HG03432 (cell line): ENCODE measurements around the gene CD209.
"Not testable (repeated sequence)": the region's sequence is repeated elsewhere in the genome, so short reads cannot be mapped to it uniquely, and the experiment has no call there.

Source experiments
- ATAC-seq: cut with Tn5 transposase; IDR thresholded peaks from one replicate; pipeline ENCODE4 v1.9.1; 2021; ENCODE audit warnings: mild to moderate bottlenecking, moderate library complexity; ENCODE audit not compliant: unreplicated experiment

The CD209 gene

GRCh38 chr19:7769171-7769570, 21.8 kb upstream of the CD209 start:
- no peak for ATAC-seq

GRCh38 chr19:7767487-7767886, 20.2 kb upstream of the CD209 start:
- ATAC-seq = no peak

GRCh38 chr19:7766535-7766934, 19.2 kb upstream of the CD209 start:
- ATAC-seq = no peak

GRCh38 chr19:7765043-7765442, 17.7 kb upstream of the CD209 start:
- not testable (repeated sequence) for ATAC-seq

- not testable (repeated sequence) for ATAC-seq
Observed at GRCh38 chr19:7764157-7764556, 16.8 kb upstream of the CD209 start.

- ATAC-seq = no peak
Observed at GRCh38 chr19:7763696-7764095, 16.4 kb upstream of the CD209 start.

GRCh38 chr19:7762719-7763293, 15.5 kb upstream of the CD209 start, which contains the start of gene CLEC4M:
Gene CLEC4M (plus strand): TSS chr19:7763243. CDS start chr19:7763267, 24 bp downstream.
- ATAC-seq = no peak

- no peak for ATAC-seq
Observed at GRCh38 chr19:7759156-7759555, 11.8 kb upstream of the CD209 start.

GRCh38 chr19:7757358-7757757, 10.0 kb upstream of the CD209 start:
- no peak for ATAC-seq

- ATAC-seq = no peak
Observed at GRCh38 chr19:7756258-7756657, 8.9 kb upstream of the CD209 start.

GRCh38 chr19:7751157-7751783, 3.9 kb upstream of the CD209 start:
- no peak for ATAC-seq

- no peak for ATAC-seq
Observed at GRCh38 chr19:7748756-7749155, 1.4 kb upstream of the CD209 start.

GRCh38 chr19:7748171-7748570, 837 bp upstream of the CD209 start:
- ATAC-seq = no peak

- ATAC-seq = not testable (repeated sequence)
Observed at GRCh38 chr19:7746306-7746705, 1.0 kb downstream of the CD209 start.

- no peak for ATAC-seq
Observed at GRCh38 chr19:7744871-7745650, 2.3 kb downstream of the CD209 start.

- ATAC-seq = no peak
Observed at GRCh38 chr19:7744199-7744786, 3.0 kb downstream of the CD209 start.

GRCh38 chr19:7743425-7743841, 3.9 kb downstream of the CD209 start:
- ATAC-seq = peak; percentile 61

- no peak for ATAC-seq
Observed at GRCh38 chr19:7742991-7743390, 4.3 kb downstream of the CD209 start.

- ATAC-seq = no peak
Observed at GRCh38 chr19:7742575-7742974, 4.8 kb downstream of the CD209 start.

- no peak for ATAC-seq
Observed at GRCh38 chr19:7740682-7741054, 6.7 kb downstream of the CD209 start.

GRCh38 chr19:7739801-7740681, 7.3 kb downstream of the CD209 start:
- no peak for ATAC-seq
